Lung (tissue), 12 donors: ENCODE measurements around the gene UBL5. TPM values are rescaled to one million over a fixed set of nuclear protein-coding genes. Genes with fewer than 3 reads are reported as not detected.

ENCODE experiments used
- ATAC-seq: fragments of 200-7000 bp; cut with Tn5 transposase; one replicate; pipeline ENCODE4 v1.9.1; 2020; ENCODE audit warnings: moderate number of reproducible peaks; ENCODE audit not compliant: insufficient read depth, low FRiP score
- DNase-seq, 3 donors: peaks; one replicate each; pipeline ENCODE4 v3.0.0-alpha.2; 2013 to 2017
- H3K27ac ChIP-seq, 2 donors: one replicate each; pipeline ENCODE4 v1.5.1; 2013; ENCODE audit warnings: mild to moderate bottlenecking in 2 of 2, moderate library complexity in 2 of 2, control low read depth in 1 of 2, inconsistent platforms in 1 of 2, low read depth in 1 of 2, low read length in 1 of 2
- H3K27me3 ChIP-seq, 3 donors: one replicate each; pipeline ENCODE4 v1.5.1; 2013; ENCODE audit warnings: low read length in 2 of 3; ENCODE audit not compliant: control insufficient read depth in 3 of 3, insufficient read depth in 3 of 3
- H3K36me3 ChIP-seq, 4 donors: one replicate each; pipeline ENCODE4 v1.5.1; 2013; ENCODE audit warnings: low read length in 4 of 4, mild to moderate bottlenecking in 1 of 4, moderate library complexity in 1 of 4; ENCODE audit not compliant: control insufficient read depth in 4 of 4, insufficient read depth in 4 of 4
- H3K4me1 ChIP-seq, 5 donors: one replicate each; pipeline ENCODE4 v1.5.1; 2013; ENCODE audit warnings: low read length in 5 of 5, mild to moderate bottlenecking in 2 of 5, moderate library complexity in 1 of 5; ENCODE audit not compliant: control insufficient read depth in 5 of 5, insufficient read depth in 5 of 5
- H3K4me3 ChIP-seq: one replicate; pipeline ENCODE4 v1.5.1; 2013; ENCODE audit warnings: mild to moderate bottlenecking, control low read depth, moderate library complexity
- H3K9ac ChIP-seq, 2 donors: one replicate each; pipeline ENCODE4 v1.5.1; 2013; ENCODE audit warnings: low read length in 2 of 2, control low read depth in 1 of 2; ENCODE audit not compliant: insufficient read depth in 1 of 2
- H3K9me3 ChIP-seq, 4 donors: one replicate each; pipeline ENCODE4 v1.5.1; 2013; ENCODE audit warnings: low read length in 3 of 4, mild to moderate bottlenecking in 1 of 4, moderate library complexity in 1 of 4; ENCODE audit not compliant: control insufficient read depth in 4 of 4, insufficient read depth in 3 of 4
- CTCF ChIP-seq: IDR thresholded peaks from 2 replicates; pipeline ENCODE4 v1.5.1; 2012; ENCODE audit warnings: mild to moderate bottlenecking; ENCODE audit errors: control extremely low read depth, extremely low read depth
- WGBS, 2 donors: extraction: QIAGEN DNeasy Blood & Tissue Kit; methylation state at CpG; one replicate each; pipeline ENCODE4 v1.1.7; 2013; 5-methylcytosine and 5-hydroxymethylcytosine counted together
- polyA plus RNA-seq, 2 donors: library from polyadenylated mRNA; stranded (reverse); fragments of 200-250 nt; gene quantifications; one replicate each; pipeline ENCODE4 v1.2.1, GENCODE V29; 2013
- total RNA-seq, 2 donors: library from RNA; depleted of rRNA in 1 of 2; stranded (reverse); fragments of >200 nt in 1 of 2; gene quantifications; one replicate each; pipeline ENCODE4 v1.2.1, GENCODE V29; 2014 to 2021
- donor health status: control.
- donor health status: control.
- donor health status: Bipolar disorder and iron deficiency.
- donor health status: healthy.
- donor health status: DM: yes; HTN: yes; CAD: no.

The UBL5 gene
- total and polyA plus RNA-seq, 4 donors: 102 to 1,378 (median 436) TPM

- no peak for TF ChIP-seq CTCF
- no peak overlapping the region for H3K9ac ChIP-seq
- H3K36me3 ChIP-seq: peaks cover 0 to 20% (median 0%) of the 10 kb centered on the region in 4 donors
- 97 to 98% methylated on average over 38 of the region's 38 CpGs for WGBS, 2 donors
- H3K27me3 ChIP-seq: no peaks in the 10 kb centered on the region
- no peak overlapping the region for H3K27ac ChIP-seq
- peaks cover 0 to 2% (median 0%) of the 10 kb centered on the region in 5 donors for H3K4me1 ChIP-seq
- H3K9me3 ChIP-seq: no peaks in the 10 kb centered on the region
- no peak overlapping the region for H3K4me3 ChIP-seq
- ATAC-seq: no peak
- DNase-seq: no peak
Measured at GRCh38 chr19:9854282-9854846, 26.6 kb downstream of the UBL5 start.

- ATAC-seq (no peak), DNase-seq (no peak)
- H3K4me1 ChIP-seq: peaks cover 0 to 2% (median 0%) of the 10 kb centered on the region in 5 donors
- H3K27me3 ChIP-seq: no peaks in the 10 kb centered on the region
- no peak for TF ChIP-seq CTCF
- H3K9ac ChIP-seq: no peak overlapping the region
- WGBS, 2 donors: 97% methylated on average over 9 of the region's 9 CpGs
- H3K27ac ChIP-seq: no peak overlapping the region
- peaks cover 0 to 7% (median 0%) of the 10 kb centered on the region in 4 donors for H3K36me3 ChIP-seq
- no peak overlapping the region for H3K4me3 ChIP-seq
- no peaks in the 10 kb centered on the region for H3K9me3 ChIP-seq
Measured at GRCh38 chr19:9856609-9857008, 28.9 kb downstream of the UBL5 start.

- no peak overlapping the region for H3K4me3 ChIP-seq
- peaks cover 0 to 2% (median 0%) of the 10 kb centered on the region in 5 donors for H3K4me1 ChIP-seq
- TF ChIP-seq CTCF: no peak
- WGBS, 2 donors: 96 to 99% methylated on average over 13 of the region's 13 CpGs
- H3K9me3 ChIP-seq: no peaks in the 10 kb centered on the region
- peaks cover 0 to 6% (median 0%) of the 10 kb centered on the region in 4 donors for H3K36me3 ChIP-seq
- no peak overlapping the region for H3K27ac ChIP-seq
- ATAC-seq: no peak
- DNase-seq: no peak
- no peaks in the 10 kb centered on the region for H3K27me3 ChIP-seq
- H3K9ac ChIP-seq: no peak overlapping the region
Measured at GRCh38 chr19:9857076-9857721, 29.5 kb downstream of the UBL5 start.
